ENCODE data around the gene OR6B2.
A peak's percentile ranks its signal among the peaks of the same experiment; 100 is the strongest.
"Not testable (repeated sequence)": the region's sequence is repeated elsewhere in the genome, so short reads cannot be mapped to it uniquely, and the experiment has no call there.

Gene OR6B2

DNA sequence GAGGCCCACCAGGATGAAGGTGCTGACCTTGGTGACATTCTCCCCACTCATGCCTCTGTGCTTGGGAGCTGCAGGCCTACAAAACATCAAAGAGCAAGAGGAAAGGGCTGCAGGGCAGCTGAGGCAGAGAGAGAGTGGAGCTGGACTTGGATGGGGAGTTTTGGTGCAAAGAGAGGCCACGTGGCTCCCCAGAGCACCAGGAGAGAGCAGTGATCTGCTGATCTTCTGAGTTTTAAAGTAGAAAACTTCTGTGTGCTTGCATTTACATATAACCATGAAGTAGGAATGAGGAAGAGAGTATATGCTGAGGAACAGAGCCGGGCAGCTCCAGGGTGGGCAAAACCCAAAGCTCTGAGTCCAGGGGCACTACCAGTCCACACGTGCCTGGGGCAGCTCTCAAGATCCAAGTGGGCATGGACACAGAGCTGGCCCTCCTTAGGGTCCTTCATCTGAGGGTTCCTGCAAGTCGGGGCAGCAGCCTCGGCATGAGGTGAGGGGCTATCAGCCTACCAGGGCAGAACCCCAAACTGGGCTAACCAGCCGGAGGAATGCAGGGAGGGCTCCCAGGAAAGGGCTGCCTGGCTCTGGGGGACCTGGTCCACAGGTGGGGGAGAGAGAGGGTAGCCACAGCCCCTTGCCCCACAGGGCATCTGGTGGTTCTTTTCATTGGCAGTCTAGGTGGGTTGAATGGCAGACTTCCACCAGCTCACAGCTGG lies at the start of gene OR6B2:
OR6B2 (minus strand) TSS at position 51 of the 716 bp plus-strand sequence; CDS start at position 51, 0 bp downstream.
- DNase-seq, result no peak

DNA sequence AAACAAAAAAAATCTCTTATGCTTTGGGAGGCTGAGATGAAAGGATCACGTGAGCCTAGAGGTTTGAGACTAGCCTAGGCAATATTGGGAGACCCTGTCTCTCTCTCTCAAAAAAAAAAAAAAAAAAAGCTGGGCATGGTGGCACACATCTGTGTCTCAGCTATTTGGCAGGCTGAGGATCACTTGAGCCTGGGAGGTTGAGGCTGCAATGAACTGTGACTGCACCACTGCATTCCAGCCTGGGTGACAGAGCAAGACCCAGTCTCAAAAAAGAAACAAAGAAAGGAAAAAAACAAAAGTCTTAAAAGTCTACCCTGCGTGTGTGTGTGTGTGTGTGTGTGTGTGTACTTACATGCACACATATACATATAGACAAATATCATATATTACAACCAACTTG lies 48.4 kb upstream of the OR6B2 start:
- DNase-seq, result no peak

DNA sequence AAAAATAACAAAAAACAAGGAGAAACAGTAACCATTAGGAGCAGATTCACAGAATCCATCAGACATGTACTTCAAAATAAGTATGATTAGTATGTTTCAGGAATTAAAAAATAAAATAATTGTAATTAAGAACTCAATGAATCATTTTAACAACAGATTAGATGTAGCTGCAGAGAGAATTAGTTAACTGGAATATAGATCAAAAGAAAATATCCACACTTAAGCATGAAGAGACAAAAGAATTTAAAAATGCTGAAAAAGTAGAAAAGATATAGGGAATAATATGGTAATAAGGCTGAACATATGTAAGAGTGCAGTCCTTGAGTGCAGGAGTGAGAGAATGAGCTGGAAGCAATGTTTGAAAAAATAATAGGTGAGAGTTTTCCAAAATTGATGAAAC lies 47.2 kb upstream of the OR6B2 start:
- DNase-seq, result no peak

DNA sequence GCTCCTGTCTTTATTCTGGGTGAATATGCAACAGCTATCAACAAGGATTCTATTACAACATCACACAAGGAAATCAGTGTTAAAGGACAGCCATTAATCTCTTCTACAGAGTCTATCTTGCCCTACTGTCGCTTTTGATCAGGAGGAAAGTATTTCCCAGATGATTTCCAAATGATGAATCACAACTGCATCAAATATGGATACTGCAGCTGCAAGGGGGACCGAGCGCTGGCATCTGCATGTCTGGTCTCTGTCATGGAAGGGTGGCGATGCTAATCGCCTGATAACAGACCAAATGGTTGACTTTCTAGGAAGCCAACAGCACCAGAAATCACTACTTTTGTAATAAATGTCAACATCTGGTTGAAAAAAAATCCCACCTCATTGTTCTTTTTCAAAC lies 44.3 kb upstream of the OR6B2 start:
- DNase-seq, result no peak

DNA sequence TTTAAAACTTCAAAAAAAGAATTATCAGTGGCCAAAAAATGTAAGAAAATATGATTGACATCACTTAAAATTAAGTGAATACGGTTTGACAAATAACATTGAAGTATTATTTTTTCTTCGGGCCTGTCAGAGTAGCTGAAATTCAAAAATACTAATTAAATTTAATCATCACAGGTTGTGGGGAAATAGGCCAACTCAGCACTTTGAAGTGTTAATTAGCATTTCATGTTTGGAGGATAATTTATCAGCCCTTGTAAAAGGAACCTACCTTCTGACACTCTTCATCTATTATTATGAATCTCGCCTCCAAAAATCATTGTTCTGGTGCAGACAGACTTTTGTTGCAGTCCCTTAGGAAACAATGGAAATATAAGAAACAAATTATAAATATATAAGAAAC lies 40.7 kb upstream of the OR6B2 start:
- DNase-seq, result no peak

DNA sequence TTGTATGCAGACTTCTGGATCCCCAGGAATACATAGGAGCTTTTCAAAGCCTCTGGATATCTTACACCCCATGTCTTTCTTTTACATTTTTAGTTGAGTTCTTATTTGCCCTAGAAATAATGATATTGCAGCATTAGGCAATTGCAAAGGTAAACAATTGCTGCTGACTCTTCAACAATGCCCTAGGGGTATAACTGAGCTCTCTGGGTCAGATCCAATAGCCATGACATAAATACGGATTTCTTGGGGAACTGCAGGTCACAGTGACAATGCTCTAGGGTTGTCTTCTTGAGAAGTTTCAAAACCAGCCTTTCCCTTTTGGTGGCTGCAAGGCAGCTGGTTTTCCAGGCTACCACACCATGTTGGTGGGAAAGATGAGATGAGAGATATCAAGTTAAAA lies 39.6 kb upstream of the OR6B2 start:
- no peak for DNase-seq

DNA sequence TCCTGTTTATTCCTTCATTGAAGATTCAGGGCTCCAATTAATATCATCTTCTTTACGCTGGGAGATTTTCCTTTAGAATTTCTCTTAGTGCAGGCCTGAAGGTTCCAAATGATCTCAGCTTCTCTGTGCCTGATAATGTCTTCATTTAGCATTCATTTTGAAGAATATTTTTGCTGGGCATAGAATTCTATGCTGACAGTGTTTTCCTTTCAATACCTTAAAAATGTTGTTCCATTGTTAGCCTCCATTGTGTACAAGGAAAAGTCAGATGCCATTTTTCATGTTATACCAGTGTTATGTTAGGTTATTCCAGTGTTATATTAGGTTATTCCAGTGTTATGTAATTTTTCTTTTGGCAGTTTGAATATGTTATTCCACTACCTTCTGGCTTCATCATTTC lies 38.0 kb upstream of the OR6B2 start:
- no peak for DNase-seq

DNA sequence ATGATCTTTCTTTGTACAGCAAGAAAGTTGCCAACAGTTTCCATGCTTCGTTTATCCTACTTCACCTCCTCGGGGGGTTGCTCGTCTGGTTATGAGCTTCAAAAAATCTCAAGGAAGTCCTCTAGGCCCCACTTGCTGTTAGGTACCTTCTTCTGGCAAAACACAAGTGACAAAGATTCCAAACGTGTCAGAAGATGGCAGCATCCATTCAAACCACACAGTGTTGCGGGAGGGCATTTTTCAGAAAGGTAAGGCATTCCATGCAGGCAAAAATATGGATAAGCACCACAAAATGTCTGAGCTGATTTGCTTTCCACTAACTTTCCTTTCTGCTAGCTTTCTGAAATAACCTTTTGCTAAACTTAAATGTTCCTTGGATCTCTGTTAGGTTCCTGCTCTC lies 36.3 kb upstream of the OR6B2 start:
- DNase-seq, result no peak

DNA sequence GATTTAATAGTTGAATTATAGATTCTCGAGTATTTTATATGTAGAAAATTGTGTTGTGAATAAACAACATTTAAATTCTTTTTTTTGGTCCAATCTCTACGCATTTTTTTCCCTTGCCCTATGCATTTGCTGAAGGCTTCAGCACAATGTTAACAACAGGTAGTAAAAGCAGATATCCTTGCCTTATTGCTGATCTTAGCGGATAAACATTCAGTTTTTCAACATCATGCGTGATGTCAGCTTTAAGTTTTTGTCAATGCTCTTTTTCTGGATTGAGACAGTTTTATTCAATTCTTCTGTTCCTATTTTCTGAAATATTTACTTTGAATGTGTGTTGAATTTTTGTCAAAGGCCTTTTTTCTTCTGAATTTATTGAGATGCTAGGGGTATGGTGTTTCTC lies 34.7 kb upstream of the OR6B2 start:
- no peak for DNase-seq

DNA sequence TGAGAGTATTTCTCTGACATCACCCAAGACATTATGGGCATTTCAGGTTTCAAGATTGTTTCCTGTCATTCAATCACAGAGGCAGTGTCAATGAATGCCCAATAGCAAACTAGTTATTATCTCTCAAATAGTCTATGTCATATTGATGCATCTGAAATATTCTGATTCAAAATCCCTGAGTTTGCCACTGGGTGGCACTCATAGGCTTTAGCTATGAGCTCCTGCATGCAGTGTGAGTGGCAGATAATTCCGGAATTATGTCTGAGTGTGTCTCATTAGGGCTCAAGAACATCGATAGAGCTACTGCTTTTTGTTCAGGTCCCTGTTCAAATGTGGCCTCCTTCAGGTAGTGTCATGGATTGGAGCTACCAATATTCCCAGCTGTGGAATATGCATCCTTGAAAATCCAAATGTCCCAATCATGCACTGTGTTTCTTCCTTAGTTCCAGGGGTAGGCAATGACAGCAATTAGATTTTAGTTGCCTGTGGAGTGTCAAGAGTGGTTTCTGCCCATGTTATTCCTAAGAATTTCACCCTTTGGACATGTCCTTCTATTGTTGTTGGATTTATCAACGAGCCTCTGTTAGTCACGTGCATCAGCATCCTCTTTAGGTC lies 30.9 kb upstream of the OR6B2 start:
- DNase-seq, result peak; percentile 64

DNA sequence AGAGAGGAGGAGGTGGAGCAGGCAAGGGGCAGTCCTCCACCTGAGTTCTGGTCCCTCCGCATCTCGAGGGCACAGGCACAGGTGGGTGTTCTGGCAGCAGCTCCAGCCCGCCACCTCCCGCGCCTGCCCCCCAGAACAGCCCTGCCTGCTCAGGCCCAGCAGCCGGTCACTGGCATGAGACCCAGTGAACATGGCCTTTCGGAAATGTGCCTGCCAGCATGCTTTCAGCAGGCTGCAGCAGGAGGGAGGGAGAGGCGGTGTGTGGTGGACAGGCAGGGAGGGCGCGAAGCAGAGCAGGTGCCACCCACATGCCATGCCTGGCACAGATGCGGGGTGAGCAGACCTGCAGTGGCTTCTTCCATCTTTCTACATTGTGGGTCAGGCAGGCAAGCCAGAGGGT lies 26.4 kb upstream of the OR6B2 start:
- DNase-seq, result no peak

DNA sequence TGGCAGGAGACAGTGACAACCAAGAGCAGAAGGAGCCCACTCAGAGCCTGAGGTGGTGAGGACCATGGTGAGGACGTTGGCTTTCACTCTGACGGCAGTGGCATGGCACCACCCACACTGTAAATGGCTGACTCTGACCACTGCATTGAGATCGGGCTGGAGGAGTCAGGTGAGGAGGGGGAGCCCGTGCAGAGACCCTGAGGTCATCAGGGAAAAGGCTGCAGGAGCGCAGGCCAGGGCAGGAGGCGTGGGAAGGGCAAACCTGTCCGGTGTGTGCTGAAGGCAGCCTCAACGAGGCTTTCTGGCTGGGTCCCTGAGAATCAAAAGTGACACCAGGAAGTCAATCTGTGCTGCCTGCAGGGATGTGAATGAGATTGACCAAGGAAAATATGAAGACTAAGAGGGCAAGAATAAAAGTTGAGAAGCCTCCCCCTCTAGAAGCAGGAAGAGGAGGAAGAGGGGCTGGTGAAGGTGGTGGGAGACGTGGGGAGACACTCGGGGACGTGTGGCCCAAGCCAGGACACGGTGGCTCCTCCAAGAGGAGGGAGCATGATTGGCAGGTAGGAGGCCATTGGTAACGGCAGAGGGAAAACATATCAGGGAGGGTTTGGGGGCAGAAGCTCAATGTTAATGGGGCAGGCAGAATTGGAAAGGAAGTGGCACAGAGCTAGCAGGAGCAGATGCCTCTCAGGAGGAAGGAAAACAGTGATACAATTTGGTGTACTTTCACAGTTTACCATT lies 25.1 kb upstream of the OR6B2 start:
- no peak for DNase-seq

DNA sequence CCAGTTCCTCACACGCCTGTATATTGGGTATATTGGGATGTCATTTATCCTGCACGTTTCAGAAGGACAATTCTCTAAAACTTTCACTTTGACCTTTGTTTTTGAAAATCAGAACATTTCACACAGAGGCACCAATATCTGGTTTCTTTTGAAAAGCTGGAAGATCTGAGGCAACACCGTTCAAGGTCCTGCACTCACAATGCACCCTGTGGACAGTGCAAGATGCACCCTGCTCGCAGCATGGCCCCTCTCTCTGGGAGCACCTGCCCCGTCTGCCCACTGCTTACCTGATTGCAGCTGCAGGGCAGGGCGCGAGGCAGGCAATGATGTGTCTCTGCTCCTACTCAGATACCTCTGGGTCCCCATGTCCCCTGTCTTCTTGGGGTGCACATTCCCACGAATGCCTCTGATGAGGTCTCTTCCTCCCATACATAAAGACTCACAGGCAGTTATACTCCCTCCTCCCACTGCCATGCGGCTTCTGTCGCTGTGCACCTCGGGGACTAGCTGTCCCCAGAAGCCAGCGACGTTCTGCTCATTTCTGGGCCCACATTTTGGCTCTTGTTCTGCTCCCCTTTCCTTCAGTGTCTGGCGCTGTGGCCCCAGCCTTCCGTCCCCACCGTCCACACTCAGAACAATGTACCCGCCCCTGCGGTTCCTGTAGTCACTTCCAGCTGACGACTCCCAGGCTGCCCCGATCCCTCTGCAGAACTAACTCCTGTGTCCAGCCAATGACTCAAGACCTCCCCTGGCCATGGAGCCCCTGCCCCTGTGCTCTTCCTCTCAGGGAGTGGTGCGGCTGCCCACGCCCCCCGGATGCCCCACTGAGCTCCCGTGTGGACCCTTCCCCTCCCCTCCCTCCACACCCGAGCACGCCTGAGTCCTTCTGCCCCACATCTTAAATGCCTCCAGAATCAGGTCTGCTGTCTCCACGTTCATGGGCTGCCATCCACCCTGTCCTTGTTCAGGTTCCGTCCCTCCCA lies 23.2 kb upstream of the OR6B2 start, which contains the start of gene OR6B3:
OR6B3 (minus strand) TSS at position 349 of the 983 bp plus-strand sequence.
- no peak for DNase-seq

DNA sequence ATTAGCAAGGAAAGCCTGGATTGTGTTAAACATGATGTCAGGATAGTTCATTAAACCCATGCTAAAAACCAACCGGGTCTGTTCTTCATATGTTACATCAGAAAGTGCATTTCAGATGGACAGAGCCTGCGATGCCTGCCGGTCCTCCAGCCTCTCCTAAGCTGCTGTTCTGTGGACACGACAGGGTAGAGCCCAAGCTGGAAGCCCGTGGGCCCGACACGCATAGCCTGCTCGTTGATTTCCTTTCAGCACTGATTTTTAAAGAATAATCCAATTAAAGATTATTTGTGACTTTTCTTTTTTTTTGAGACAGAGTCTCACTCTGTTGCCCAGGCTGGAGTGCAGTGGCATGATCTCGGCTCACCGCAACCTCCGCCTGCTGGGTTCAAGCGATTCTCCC lies 22.3 kb upstream of the OR6B2 start:
- no peak for DNase-seq

DNA sequence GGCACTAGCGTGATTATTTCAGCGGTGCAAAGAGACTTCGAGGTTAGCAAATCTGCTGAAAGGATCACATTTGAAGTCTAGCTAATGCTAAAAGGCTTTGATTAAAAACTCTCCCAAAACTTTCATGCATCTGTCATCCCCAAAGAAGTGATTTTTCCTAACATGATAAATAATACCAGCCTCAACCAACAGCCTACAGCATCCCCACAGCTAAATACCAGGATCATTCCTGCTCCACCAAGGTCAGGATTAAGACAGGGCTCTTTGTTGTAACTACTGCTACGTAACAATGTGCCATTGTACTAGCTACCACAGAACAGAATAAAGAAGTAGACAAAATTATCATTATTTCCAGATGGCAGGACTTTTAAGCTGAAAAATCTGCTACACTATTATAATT lies 21.5 kb upstream of the OR6B2 start:
- DNase-seq, result no peak

DNA sequence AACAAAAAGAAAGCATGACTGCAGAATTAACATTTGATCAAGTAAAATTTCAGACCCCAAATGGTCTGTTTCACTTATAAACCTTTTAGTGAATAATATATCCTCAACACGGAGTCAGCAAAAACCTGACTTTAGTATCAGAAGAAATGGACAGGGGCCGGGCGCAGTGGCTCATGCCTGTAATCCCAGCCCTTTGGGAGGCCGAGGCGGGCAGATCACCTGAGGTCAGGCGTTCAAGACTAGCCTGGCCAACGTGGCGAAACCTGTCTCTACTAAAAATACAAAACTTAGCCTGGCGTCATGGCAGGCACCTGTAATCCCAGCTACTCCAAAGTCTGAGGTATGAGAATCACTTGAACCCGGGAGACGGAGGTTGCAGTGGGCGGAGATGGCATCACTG lies 20.0 kb upstream of the OR6B2 start:
- DNase-seq, result no peak

DNA sequence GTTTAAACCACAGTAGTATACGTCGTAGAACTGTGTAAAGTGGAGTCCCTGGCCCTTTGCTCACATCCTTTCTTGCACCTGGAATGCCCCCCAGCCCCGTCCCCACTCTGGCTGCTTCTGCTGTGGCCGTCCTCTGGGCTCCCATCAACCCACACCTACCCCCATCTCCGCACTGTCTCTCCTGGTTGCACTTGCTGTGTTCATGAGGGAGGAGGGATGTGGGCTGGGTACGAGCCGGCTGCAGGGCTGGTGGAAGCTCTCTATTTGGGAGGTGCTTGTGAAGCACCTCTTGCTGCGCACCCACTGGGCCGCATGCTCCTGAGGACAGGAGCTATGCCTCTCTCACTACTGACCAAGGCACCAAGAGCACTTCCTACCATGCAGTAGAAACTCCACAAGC lies 18.0 kb upstream of the OR6B2 start:
- DNase-seq, result no peak

DNA sequence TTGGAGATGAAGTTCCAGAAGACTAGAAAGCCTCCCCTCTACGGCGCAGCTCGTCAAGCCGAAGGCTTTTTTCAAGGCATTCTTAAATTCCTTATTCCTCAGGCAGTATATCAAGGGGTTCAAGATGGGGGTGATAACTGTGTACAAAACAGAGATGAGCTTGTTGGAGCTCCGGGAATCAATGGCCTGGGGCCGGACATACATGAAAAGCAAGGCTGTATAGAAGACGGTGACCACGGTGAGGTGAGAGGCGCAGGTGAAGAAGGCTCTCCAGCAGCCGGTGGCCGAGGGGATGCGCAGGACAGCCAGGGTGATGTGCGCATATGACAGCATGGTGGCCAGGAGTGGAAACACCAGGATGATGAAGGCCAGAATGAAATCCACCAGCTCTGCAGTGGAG lies 14.9 kb upstream of the OR6B2 start:
- DNase-seq, result no peak

DNA sequence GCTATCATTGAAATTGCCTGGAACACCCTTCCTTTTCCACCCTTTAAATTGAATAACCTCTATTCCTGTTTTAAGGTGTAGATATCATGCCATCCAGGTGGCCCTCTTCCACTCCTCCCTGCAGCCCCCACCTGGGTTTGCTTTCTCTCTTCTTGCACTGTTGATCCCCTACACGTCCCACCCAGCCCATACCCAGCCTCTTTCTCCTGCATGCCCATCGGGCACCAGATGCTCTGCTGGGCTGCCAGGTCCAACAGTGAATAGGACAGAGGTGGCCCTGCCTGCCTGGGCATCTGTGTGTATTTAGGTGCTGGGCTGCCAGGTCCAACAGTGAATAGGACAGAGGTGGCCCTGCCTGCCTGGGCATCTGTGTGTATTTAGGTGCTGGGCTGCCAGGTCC lies 13.9 kb upstream of the OR6B2 start:
- DNase-seq, result not testable (repeated sequence)

DNA sequence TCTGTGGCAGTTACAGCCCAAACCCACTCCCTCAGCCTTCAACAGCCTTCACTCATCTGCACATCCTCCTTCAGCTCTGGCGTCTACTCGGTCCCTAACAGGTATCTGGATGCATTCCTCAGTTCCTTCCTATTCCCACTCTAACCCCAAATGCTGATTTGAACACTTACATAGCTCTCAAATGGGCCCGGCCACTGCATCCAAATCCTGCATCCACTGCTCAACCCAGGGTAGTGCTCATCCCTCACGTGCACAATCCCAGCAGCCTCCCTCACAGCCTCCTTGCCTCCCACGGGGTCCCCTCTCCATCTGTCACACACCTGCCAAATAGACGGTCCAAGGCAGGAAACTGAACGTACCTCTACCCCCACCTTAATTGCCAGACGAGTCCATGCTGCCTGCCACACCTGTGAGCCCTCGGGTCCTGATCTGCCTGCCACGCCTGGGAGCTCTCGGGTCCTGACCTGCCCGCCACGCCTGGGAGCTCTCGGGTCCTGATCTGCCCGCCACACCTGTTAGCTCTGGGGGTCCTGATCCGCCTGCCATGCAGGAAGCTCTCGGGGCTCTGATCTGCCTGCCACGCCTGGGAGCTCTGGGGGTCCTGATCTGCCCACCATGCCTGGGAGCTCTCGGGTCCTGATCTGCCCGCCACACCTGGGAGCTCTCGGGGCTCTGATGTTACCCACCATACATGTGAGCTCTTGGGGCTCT lies 13.2 kb upstream of the OR6B2 start:
- no peak for DNase-seq

DNA sequence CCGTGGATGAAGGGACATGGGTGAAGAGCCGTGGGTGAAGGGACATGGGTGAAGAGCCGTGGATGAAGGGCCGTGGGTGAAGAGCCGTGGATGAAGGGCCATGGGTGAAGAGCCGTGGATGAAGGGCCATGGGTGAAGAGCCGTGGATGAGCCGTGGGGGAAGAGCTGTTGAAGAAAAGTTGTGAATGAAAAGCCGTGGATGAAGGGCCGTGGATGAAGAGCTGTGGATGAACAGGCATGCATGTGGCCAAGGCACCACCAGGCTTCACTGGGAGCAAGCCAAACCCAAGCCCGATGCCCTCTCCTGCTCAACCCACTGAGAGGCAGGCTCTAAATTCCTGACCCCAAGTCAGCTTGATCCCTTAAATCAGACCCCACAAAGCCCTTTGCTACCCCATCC lies 12.5 kb upstream of the OR6B2 start:
- DNase-seq, result no peak

DNA sequence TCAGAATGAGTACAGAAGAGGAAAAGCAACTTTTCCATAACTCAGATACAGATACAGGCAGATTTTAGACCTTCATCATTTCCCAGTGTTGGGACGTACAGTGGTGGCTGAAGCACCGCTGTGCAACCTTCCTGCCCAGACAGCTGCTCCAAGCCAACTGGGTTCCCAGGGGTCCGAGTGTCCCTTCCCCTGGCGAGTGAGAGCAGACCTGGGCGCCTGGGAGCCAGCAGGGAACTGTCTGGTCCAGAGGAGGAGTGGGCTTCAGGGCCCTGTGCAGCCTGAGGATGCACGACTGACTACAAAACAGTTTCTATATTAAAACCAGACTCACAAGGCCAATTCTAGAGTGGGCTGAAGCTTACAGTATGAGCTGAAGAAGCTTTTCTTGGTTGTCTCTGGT lies 11.1 kb upstream of the OR6B2 start:
- DNase-seq, result no peak
